GM21786 (cell line): ENCODE results near the gene NKG7.
A peak's percentile ranks its signal among the peaks of the same experiment; 100 is the strongest.

Experiments
- ATAC-seq: cut with Tn5 transposase; IDR thresholded peaks from one replicate; pipeline ENCODE4 v1.9.1; 2021; ENCODE audit not compliant: unreplicated experiment

NKG7 gene

DNA sequence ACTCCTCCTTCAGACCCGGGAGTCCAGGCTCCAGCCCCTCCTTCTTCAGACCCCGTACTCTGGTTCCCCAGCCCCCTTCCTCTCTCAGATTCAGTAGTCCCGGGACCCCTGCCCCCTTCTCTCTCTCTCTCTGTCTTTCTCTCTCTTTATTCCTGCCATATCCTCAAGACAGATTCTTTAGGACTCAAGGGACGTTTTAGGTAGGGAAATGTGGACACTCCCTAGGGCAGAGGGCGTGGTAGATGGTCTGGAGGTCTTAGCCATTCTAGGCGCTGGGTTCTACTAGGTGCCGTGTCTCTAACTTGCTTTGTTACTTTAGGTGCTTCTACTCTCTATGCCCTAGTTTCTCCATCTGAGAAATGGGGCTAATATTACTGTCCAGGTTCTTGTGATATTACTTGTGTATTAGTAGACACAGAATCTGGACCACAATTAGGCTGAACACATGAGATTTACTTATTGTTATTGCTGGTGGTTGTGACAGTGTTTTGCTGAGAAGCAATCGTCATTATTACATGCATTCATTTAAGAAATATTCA, 18.7 kb upstream of the NKG7 start:
- no peak for ATAC-seq

DNA sequence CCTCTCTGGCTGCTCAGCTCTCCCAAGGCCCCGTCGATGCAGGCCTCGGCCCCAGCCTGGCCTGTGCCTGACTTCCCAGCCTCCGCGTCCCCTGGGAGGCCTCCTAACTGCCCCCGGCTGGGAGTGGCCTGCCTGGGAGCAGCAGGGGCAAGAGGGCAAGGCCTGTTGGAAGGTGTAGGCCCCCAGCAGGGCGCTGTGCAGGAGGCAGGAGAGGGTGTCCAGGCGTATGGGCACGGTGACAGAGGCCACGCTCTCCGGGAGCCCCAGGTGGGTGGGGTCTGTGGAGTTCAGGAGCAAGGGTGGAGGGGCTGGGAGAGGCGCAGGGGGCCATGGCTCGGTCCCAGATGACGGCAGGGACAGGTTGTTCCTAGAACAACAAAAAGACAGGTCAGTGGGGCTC, 16.7 kb upstream of the NKG7 start:
- no peak for ATAC-seq

DNA sequence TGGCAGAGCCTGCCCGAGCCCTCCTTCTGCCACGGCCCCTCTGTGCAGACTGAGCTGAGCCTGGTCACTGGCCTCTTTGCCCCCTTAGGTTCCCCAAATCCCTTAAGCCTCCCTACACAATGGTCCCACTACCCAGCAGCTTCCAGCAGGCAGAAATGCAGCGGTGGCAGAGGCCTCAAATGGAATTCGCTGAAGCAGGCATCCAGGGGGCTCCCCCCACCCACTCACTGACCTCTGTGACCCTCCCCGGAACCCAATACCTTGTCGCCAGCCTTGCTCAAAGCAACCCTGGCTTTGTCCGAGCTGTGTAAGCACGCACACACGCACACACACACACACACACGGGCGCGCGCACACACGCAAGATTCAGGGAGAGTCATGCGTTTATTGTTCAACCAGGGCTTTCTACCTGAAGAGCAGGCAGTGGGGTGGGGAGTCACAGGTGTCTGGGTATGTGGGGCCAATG, 15.5 kb upstream of the NKG7 start, which contains the start of gene LIM2:
Gene LIM2, minus strand, starts transcription at position 51 of the 466 bp plus-strand sequence. CDS start 531 bp downstream, outside the sequence.
- ATAC-seq: no peak

DNA sequence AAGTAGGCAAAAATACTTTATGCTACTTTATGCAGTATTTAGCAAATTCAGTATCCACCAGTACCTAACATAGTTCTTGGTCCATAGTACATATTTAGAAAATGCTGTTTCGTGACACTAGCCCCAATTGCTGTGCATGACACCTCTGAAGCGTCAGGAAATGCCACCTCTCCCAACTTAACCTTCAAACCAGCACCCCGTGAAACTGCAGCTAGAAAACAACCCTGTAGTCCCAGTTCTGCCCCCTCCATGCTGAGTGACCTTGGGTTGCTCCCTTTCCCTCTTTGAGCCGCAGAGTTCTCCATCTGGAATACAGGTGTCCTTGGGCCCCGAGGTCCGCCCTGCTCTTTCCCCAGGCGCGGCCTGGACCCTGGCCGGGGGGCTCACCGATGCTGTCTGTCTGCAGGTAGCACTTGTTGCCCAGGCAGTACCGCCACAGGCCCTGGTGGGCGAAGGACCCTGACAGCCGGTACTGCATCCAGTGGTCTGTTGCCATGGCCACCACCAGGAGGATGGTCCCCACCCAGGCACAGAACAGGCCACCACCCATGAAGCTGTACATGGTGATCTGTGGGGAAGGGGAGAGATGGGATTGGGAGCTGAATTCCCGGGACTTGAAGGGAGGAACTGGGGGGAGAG, 14.5 kb upstream of the NKG7 start:
- ATAC-seq: no peak

DNA sequence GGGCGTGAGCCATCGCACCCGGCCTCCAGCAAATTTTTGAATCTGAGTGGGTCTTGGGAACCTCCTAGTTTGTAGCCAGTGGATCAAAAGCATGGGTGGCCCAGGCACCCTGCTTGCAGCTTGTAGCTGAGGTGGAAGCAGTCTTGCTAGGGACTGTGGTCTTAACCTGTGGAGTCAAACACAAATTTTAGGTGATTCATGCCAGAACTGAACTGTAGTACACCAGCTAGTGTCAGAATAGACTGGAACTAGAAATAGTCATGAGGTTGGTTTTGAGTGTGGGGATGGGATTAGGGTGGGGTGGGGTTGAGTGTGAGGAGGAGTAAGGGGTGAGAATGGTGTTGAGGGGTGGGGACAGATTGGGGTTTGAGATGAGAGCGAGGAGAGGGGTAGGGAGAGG, 9.6 kb upstream of the NKG7 start:
- no peak for ATAC-seq

DNA sequence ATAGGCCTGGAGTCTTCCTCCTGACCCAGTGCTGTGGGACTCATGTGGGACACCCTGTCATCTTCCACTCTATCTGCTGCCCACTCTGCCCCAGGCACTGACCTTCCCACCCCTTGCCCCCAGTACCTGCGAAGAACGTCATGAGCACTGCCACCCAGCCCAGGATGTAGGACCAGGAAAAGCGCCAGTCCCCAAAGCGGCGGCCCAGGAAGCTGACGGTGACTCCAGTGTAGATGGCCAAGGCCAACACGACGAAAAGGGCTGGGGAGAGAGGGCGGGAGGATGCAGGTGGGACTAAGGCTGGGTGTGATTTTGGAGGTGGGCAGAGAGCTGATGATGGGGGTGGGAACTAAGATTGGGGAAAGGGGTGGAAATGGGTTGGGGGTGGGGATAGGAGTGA, 7.9 kb upstream of the NKG7 start:
- no peak for ATAC-seq

DNA sequence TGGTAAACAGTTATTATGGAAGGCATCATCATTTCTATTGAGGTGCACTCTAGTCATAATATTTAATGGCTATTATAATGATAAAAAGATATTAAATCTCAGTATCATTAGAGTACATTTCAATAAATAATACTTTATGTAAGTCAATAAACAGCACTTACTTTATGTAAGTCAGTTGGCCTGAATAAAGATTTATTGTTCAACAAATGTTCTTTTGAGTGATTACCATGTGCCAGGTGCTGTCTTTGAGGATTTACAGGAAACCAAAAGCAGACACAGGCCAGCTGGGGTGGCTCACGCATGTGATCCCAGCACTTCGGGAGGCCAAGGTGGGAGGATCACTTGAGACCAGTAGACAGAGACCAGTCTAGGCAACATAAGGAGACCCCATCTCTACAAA, 5.0 kb upstream of the NKG7 start:
- ATAC-seq: no peak

DNA sequence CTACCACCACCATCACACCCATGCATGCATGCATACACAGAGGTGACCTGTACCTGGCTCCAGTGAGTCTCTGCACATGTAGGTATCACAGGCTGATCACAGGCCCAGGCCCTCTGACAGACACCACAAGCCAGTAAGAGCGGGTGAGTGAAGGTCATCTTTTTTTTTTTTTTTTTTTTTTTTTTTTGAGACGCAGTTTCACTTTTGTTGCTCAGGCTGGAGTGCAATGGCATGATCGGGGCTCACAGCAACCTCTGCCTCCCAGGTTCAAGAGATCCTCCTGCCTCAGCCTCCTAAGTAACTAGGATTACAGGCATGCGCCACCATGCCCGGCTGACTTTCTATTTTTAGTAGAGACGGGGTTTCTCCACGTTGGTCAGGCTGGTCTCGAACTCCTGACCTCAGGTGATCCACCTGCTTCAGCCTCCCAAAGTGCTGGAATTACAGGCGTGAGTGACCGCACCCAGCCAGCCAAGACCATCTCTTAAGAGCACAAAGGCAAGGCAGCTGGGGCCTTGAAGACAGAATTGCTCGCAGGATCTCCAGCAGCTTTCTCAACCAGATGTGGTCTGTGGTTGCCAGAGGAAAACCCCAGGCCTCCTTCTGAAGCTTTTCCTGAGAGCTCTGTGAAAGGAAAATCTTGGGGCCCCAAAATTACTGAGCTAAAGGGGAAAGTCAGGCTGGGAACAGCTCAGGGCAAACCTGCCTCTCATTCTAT, 3.2 kb upstream of the NKG7 start:
- no peak for ATAC-seq

DNA sequence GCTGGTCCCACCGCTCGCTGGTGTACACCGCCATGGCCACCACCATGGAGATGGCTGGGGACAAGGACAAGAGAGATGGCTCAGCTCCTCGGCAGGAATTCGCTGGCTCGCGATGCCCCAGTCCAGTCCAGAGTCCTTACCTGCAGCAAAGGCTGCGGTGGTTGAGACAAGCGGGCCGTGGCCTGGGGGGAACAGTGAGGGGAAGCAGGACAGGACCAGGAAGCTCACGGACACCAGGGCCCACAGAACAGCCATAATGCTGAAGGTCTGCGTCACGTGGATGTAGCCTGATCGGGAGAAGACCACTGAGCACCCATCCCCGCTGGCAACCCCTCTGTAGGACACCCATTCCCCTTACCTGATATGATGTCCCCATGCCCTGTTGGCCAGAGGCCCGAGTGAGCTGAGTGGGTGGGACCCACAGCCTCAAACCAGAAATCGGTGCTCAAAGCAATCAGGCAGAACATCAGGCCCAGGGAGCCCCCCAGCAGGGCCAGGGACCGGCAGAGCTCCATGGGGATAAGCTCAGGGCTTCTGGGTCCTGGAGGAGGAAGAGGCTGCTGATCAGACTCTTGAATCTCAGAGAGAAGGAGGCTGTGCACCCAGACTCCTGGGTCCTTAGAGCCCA, 319 bp downstream of the NKG7 start:
- no peak for ATAC-seq

DNA sequence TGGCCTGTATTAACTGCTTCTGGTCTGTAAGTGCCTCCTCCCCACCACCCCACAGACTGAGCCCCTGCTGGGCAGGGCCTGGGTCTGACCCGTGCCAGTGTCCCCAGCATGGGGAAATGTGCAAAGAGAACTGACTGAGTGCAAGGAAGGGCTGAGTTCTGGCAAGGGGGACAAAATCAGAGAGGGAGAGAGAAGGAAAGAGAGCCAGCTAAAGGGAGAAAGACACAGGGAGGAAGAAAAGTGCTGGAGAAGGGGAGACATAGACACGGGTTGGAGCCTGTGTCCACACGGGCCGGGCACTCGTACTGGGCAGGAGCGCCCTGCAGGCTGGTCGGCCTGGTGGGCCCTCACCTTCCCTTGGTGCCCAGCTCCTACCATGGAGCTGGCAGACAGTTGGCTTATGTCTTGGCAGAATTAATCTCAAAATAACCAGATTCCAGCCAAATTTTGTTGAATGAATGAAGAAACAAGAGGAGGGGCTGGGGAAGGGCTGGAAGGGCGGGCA, 1.2 kb downstream of the NKG7 start:
- ATAC-seq: no peak

DNA sequence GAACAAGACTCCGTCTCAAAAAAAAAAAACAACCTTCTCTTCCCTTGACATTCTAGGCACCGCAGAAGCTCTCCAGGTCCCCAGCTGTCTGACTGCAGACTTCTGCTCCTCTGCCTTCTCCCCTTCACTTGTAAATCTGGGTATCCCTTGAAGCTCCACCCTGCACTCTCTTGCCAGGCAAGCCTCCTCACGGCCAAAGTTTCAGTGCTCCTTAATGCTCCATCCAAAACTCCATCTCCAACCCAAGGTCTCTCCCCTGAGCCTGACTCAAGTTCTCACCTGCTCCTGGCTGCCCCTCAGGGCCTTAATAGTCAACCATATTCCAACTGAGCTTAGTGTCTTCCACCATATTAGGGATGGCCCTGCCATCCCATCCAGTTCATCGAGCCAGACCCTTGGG, 2.2 kb downstream of the NKG7 start:
- no peak for ATAC-seq

DNA sequence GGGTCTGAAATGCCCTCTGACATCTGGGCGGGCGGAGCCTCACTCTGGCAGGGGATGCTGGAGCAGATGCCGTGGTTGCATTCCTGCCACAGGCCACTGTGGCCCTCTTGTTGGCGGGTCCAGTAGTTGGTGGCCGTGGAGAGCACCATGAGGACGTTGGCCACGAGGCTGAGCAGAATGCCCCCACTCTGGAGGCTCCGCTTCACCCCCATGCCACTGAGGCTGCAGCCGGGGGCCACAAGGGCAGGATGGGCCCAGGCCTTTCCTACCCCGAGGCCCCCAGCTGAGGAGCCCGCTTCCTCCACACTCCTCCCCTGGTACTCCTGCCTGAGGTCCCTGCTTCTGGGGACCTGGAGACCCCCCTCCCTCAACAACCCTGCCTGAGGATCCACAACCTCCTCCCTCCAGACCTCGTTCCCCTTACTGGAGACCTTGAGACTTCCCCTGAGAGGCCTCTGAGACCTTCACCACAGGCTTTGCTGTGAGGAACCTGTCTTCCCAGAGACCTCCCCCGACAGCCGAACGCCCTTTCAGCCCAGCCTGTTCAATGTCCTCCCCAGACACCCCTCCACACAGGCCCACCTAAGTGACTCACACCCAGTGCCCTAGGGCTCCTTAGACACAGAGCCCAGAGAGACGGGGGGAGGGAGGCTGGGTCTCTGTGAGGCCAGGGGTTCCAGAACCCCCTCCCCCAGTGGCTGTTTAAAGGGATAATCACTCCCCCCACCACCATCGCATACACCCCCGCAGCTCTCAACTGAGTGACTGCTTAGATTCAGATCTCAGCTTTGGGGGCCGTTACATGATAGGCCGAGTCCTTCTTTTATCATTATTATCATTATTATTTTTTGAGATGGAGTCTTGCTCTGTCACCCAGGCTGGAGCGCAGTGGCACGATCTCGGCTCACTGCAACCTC, 3.8 kb downstream of the NKG7 start, which contains the start of gene CLDND2:
Gene CLDND2, minus strand, starts transcription at position 638 of the 917 bp plus-strand sequence. Its CDS starts 426 bp downstream, at position 212.
- ATAC-seq: no peak

DNA sequence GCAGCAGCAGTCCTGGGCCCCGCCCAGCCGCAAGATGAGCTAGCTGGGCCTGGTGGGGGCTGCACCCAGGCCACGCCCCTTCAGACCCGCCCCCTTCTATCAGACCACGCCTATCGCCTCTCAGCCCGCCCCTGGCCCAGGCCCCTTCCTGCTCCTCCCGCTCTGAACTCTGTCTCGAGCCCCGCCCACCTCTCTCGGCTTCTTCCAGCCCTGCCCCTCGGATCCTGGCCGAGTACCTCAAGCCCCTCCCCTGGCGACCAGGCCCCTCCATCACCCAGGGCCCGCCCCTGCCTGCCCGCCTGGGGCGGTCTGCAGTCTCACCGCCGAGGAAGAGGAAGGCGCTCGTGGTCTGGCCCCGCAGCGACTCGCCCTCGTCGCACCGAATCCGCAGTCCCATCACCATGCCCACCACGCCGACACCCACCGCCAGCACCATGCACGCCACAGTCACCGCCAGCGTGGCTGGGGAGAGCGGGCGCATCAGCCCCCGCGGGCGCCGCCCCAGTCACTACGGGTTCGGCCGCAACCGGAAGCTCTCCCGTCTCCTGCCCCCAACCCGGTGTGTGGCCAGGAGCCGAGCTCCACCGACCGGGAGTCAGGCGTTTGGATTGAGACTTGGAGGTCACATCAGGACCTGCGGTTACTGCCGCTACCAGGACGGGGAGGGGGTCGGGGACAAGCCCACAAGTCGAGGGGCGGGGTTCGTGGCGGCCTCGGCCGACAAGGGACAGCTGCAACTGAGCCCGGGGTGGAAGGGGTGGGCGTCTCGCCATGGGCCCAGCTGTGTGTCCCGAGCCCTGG, 4.7 kb downstream of the NKG7 start:
- ATAC-seq: peak; percentile 71

DNA sequence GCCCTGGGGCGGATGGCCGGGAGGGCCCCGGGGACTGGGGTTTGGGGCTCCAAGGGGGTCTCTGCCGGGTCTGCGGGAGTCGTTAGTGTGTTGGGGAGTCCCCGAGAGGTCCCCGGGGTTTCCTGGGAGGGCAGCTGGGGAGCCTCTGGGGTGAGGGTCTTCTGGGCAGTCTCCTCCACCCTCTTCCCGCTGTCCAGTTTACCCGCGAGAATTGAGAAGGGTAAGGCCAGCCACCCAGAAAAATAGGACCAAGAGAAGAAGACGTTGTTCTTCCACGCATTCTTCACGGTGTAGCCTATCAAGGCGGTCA, 5.2 kb downstream of the NKG7 start:
- ATAC-seq: peak; percentile 10

DNA sequence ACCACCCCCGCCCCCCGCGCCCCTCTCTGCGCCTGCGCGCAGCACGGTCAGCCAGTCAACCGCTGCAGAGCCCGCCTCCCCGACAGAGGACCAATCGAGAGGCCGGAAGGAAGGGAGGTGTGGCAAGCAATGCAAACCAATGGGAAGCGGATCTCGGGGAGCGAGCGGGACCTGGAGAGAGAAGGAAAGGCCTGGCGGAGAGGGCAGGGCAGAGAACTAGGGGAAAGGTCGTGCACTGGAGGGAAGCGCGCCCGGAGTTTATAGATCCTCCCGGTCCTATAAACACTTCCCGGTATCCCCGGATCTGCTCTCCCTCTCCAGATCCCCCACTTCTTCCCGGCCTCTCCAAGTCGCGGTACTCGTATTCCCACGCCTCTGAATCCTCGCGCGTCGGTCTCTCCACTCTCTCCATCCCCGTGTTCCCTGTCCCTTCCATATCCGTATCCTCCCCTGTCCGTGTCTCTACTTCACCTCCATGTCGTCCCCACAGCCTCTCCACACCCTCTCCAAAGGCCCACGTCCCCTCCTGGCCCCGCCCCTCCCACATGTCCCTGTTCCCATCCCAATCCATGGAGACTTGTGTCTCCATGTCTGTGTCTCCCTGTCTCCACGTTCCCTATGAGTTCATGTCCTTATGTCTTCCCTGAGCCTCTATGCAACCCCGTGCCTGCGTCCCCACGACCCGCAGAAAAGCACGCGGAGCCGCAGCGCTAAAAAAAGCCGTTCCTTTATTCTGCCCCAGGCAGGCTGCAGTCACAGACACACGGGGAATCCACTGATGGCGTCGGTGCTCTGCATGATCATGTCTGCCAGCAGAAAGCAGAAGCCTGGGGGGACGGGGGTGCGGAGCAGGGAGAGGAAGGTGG, 5.8 kb downstream of the NKG7 start:
- peak; percentile 46 for ATAC-seq

DNA sequence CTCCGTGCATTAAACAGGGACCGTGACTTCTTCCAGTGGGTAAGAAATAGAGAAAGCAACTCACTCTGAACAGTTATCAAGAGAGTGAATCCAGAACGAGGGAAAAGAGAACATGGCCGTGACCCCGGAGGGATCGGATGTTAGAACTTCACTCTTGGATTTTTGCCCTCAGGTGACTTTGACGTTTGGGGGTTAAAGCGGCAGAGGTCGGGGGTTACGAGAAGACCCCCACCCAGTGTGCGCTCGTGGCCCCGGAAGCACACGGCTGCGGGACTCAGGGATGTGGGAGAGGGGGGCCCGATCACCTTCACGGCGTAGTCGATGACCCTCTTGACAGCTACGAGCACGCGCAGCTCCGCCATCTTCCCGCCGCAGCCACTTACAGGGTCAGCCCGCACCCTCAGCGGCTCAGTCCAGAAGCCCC, 6.5 kb downstream of the NKG7 start, which contains the start of gene ETFB:
Gene ETFB, minus strand, starts transcription at position 424 of the 424 bp plus-strand sequence. Its CDS starts 62 bp downstream, at position 362.
- no peak for ATAC-seq

DNA sequence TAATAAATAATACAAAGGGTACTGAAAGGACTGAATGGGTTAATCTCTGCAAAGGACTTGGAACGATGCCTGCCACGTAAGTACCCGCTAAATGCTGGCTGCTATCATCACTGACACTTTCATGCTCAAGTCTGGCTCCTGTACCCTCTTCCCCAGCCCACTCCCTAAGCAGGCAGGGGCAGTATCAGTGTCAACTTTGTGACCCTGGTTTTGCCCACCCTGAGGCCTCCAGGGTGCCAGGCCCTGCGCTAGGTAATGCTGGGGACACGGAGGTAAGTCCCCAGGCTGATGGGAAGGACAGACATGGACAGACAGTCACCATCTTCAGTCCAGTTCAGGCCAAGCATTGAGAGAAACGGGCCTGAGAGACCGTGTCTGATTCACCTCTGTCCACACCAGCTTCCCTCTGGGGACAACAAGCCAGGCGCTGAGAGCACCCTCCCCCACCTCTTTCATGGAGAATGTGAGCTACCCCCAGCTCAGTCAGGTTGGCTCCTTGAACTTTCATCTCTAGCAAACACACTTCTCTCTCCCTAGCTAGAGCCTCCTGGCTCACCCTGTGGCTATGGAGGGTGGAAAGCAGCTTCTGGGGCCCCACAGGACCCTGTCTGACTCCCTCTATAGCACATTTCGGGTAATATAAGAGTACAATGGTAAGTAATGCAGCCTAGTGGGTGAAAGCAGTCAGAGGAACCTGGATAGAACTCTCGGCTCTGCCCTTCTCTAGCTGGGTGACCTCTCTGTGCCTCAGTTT, 7.1 kb downstream of the NKG7 start:
- ATAC-seq: no peak
